HuH-7 (cell line): ENCODE data around the gene AGAP1.

Experiments
- DNase-seq: peaks from one replicate; pipeline ENCODE4 v3.0.0; 2011; ENCODE audit warnings: low spot score

The AGAP1 gene

DNA sequence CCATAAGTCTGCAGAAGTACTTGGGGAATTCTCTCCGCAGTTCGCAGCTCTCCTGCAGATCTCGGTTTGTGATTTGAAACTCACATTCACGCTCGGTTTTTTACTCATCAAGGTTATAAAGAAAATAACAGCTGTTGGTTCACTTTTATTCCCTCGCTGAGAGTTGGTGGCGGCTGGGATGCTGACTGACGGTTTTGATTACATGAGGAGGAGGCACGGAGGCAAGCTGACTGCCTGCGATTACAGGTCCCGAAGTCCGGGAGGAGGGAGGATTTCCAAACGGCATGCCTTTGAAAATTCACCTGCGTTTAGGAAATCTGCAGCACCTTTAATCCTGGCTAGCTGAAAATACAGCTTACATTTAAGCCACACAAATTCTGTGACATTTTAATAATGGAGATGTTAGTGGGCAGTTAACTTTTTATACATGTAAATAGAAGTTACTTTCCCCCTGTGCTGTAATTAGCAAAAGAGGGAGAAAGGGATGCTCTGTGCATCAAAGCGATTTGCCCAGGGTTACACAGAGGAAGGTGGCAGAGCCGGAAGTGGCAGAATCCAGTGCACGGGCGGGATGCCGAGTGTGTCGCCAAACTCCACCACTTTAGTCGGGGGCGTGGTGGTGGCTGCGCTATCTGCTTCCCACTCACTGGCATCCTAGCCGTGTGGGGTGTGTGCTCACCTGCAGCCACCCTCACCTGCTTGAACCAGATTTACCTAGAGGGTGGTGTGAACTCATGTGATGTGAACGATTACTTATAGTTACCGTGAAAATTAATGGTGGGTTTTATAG lies 14.7 kb downstream of the AGAP1 start:
- DNase-seq, result no peak

DNA sequence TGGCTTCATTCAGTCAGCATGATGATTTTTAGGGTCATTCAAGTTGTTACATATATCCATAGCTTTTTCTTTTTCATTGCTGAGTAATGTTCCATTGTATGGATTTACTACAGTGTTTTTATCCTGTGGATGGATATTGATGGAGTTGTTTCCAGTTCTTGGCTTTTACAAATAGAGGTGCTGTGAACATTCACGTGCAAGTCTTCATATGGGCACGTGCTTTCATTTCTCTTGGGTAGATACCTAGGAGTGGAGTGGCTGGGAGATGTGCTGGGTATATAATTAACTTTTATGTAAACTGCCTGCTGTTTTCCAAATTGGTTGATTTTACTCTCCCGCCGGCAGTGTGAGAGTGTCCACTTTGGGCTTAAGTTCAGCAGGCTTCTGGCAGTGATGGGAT lies 16.5 kb downstream of the AGAP1 start:
- no peak for DNase-seq

DNA sequence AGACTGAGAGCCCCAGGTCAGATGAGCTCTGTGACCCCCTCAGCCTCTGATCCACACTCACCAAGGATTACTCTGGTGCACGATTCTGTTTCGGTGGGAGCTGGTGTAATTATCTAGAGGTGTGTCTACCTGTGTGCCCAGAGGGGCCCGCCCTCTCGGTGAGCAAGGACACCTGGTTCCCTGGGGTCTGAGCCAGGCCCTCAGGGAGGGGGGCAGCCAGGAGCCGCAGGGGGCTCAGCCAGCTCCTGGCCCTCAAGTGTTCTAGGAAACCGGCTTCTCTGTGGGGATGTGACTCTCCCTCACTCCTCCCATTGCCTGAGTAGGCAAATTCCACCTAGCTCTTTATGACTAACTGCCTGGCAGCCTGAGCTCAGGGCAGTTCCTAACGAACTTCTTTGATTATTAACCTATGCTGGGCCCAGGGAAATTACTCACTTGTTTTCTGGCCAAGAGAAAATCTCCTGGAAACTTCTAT lies 17.4 kb downstream of the AGAP1 start:
- DNase-seq, result no peak

DNA sequence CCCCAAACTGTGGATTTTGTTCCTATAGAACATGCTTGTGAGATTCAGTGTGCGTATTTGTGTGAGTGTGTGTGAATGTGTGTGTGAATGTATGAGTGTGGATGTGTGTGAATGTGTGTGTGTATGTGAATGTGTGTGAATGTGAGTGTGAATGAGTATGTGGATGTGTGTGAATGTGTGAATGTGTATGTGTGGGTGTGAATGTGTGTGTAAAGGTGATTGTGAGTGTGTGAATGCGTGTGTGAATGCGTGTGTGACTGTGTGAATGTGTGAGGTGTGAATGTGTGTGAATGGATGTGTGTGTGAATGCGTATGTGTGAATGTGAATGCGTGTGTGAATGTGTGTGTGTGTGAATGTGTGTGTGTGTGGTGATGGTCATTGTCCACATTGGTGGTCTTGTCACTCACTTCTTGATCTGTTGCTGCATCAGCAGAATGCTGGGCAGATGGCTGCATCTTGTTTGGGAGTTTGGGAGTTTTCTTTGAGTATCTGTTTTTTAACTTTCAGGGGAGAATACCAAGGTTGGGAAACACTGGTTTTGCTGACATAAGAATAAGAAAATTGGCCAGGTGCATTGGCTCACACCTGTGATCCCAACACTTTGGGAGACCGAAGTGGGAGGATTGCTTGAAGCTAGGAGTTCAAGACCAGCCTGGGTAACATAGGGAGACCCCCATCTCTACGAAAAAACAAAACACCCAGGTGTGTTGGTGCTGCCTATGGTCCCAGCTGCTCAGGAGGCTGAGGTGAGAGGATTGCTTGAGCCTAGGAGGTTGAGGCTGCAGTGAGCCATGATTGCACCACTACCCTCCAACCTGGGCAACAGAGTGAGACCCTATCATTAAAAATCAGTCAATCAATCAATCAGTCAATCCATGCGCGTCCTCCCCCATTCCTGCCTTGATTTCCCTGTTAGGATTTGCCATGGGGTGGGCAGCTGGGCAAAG lies 18.2 kb downstream of the AGAP1 start:
- no peak for DNase-seq

DNA sequence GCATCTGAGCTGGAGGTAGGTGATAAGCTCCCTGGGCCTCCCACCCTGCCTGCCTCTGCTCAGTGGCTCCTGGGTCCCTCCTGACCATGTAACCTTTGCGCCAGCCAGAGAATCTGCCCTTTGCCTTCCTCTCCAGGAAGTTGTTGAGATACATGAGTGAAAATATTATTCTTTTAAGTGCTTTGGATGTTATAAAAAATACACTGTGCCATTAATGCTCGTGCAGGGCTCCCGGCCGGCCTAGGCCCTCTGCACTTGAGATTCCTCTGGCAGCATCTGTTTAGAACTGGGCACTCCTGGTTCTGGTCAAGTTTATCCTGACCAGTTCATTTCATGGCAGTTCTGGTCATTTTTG lies 18.8 kb downstream of the AGAP1 start:
- no peak for DNase-seq

DNA sequence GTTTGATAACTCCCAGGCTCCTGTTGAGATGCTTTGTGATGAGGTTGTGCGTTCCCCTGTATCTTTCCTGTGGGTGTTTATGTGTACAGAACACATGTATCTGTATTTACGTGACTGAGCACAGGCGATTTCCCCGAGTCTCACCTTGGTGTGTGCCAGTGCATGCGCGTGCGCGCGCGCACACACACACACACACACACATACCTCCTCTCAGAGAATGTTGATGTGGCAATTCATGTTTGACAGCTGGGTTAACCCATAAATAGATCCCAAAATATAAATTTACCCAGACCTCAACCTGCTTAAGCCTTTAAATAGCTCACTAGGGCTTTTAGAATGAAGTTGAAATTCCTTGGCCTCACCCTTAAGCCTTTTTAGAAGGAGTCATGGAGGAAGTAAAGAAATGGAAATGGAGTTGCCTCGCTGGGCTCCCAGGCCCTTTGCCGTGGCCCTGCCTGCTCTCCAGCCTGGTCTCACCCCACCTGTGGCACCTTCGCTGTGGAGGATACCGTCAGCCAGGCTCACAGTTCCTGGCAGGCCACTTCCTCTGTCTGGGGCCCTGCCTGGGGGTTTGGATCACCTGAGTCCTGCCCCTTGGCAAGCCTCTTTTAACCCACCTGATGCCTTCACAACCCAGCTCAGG lies 20.3 kb downstream of the AGAP1 start:
- no peak for DNase-seq

DNA sequence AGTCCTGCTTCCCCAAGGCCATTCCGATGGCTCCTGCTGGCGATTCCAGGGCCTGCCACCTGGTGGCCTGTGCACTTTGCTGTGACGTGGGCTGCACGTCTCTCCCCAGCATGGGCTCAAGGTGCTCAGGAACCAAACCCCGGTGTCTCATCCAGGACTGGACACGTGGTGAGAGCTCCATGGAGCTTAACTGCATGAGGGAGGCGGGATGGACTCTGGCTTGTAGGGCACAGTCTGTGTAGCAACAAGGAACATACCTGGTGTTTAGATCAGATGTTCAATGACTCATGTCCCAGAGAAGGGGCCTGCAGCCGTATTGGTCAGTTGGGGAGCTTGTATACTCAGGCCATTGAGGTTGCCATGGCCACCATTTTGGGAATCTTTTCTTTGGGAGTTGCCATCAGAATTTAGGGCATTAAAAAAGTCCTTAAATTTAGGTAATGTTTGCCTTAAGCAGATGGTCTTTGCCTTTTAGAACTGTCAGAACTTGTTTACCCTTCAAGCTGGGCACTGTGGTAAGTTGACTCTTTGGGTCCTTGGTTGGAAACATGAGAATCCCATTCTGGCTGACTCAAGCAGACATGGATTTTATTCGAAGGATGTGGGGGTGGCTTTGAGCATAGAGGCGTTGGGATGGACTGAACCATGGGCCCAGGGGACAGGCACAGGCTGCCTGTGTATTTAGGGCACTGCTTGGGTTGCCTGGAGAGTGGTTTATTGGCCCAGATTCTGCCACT lies 21.0 kb downstream of the AGAP1 start:
- peak; percentile 67 for DNase-seq

DNA sequence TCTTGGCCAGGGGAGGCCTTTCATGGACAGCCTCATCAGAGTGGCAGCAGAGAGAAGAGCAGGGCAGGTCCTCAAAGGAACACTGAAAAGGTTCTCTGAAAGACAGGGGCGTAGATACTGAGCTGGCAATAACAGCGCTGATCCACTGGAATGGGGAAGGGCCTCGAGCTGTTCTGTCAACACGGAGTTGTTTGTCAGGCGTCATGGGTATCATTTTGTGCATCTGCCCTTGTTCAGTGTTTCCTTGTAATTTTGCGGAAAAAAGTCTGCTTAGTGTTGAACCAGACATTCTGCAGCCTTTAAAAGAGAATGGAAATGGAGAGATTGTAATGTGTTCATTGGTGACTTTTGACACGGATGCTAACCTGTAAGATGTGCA lies 21.5 kb downstream of the AGAP1 start:
- DNase-seq, result no peak

DNA sequence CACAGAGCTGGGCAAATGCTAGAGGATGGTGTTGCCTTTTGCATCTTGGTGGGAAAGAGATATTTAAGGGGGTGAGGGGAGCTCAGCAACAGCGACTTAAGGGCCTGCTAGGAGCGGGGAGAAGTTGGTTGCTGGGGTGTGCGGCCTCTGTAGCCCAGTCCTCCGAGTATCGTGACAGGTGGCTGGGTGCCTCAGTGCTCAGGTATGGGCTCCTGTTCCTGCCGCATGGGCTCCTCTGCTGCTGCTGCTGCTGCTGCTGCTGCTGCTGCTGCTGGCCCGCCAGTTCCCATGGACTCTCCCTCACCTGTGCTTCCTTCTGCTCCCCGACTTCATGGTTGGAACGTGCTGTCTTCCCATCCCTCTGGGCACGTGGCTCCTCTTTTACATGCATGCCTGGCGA lies 22.0 kb downstream of the AGAP1 start:
- no peak for DNase-seq

DNA sequence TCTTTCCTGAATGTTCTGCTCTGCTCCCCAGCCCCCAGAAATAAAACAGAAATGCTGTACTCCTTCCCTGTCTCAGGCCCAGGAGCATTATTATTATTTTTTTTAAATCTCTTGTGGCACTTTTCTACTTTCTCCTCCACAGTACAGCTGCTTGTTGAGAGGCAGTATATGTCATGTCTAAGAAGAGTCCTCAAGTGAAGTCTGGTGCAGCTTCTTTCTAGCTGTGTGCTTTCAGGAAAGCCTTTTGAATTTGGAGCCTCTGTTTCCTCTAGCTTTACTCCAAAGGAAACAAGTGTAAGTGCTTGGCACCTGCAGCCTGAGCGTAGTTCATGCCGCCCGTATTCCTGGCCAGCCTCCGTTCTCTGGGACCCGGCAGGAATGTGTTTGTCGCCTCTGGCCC lies 22.4 kb downstream of the AGAP1 start:
- no peak for DNase-seq

DNA sequence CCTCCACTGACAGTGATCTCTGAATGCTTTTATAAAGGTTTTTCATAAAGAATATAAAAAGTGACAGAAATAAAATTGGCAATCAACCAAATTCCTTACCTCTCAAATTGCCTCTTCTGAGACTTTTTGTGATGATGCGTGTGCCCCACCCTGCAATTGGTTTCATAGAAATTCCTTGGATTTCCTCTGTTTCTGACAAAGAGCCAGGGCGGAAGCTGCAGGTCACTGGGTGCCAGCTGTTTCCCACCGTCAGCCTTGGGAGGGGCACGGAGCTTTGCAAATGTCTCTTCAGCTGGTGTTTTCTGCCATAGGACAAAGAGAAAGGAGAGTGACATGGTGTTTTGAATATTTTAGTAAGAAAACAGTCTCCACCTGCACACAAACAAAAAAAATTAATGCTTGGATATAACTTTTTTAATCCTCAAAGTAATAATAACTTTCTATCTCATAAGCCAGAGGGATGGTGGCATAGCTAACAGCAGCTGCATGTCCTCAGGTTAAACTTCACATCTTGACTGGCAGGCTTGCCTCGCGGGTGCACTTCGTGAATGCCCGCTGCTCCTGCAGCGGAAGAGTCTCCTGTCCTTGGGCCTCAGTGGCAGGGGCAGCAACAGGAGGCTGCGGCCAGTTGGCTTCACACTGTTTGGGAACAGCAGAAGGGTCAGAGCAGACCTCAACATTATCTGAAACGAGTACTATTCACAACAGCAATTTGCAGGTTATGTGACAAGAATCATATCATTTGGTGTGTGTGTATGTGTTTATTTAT lies 24.7 kb downstream of the AGAP1 start:
- DNase-seq, result no peak

DNA sequence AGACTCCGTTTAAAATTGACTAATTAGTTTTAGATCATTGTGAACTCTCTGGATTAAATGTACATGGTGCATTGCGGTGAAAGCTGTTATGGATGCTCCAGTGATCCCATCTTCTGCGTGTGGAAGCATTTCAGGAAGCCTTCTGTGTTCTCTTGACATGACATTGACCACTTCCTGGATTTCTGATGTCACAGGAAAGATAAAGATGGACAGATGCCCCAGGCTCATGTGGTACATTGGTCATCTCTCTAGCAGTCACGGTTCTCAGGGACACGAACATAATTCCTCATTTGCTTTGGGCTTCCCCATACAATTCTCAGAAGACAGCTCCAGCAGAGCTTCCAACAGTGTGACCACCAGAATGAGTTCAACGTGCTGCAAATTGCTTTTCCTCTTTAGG lies 26.9 kb downstream of the AGAP1 start:
- no peak for DNase-seq

DNA sequence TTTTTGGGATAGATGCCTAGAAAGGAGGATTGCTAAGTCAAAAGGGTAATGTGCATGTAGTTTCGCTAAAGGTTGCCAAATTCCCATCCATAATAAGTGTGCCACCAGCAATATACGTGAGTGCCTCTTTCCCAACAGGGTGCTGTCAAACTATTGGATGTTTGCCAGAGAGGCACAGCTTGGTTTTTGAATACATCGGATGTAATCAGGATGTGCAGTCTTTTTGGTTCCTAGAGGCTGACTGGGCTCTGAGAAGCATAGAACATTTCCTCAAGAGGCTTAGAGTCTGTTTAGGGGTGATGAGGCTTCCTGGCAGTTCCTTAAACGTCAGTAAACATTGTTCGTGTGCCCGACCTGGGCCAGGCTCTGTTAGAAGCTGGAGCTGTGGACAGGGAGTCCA lies 28.0 kb downstream of the AGAP1 start:
- no peak for DNase-seq

DNA sequence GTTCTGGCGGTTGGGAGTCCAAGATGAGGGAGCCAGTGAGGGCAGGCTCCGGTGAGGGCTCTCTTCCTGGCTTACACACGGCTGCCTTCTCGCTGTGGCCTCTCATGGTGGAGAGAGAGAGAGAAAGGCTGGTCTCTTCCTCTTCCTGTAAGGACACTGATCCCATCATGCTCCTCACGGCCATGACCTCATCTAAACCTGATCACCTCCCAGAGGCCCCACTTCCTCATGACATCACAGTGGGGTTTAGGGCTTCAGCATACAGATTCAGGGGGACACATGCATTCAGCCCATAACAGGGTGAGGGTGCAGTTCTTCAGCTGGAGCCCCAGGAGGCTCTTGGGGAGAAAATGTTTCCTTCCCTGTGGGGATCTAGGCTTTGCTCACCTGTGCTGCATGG lies 29.2 kb downstream of the AGAP1 start:
- DNase-seq, result no peak

DNA sequence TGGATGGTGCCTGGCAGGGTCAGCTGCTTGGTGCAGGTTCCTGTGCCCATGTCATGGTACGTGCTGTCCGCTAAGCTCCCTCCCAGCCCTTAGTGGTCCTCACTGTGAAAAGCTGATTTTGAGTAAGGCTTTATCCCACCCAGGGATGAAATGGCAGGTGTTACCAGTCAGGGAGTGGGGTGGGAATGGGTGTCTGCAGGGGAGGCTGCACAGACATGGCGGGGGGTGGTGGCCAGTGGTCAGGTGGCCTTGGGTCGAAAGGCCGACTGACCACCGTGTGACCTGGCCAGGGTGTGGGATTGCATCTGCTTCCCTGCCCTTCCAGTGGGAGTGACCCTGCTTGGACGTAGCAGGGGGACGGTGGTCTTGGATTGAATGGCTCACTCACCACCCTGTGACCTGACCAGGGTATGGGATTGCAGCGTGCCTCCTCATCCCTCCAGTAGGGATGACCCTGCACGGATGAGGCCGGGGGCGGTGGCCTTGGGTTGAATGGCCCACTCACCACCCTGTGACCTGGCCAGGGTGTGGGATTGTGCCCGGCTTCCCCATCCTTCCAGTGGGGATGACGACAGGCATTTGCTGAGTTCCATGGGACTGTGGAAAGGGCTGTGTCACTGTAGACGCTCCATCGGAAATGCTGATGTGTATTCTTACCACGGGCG lies 29.8 kb downstream of the AGAP1 start:
- no peak for DNase-seq

DNA sequence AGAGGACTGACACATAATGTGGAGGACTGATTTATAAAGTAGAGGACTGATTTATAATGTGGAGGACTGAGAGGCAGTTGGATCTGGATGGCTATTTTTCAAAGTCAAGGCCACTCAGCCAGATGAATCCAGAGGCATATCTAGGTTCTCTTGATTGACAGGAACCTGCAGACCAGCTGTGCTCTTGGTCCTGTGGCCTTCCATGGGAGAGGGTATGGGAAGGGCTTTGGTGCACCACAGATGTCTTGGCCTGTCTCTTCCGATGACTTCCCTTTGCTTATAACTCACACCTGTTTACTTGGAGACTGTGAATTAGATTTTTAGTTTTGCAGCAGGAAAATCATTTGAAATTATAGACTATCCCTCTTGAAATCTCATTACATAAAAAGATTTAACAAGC lies 32.3 kb downstream of the AGAP1 start:
- no peak for DNase-seq

DNA sequence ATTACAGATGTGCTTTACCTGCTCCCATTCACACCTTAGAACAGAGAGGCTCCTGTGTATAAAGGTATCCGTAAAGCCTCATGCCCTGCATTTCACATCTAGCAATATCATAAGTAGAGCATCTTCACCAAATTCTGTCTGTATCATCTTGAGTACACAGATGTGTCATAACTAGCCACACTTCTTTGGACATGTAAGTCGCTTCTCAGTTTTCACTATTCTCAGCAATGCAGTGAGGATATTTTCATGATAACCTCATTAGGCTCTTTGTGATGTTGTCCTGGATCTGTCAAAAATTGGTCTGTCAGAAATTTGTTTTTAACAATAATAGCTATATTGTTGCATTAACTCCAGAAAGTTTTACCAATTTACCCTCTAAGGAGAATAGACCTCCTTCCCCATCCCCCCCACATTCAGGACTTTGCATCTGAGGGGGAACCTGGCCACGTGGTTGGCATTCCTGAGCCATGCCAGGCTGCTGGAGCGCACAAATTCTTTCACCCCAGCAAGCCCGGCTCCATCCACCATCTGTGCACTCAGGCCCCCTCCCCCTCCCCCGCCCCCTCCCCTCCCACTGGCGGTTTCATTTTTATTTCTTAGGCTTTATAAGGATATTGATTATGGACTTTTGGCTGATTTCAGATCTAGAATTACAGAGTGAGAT lies 34.1 kb downstream of the AGAP1 start:
- no peak for DNase-seq

DNA sequence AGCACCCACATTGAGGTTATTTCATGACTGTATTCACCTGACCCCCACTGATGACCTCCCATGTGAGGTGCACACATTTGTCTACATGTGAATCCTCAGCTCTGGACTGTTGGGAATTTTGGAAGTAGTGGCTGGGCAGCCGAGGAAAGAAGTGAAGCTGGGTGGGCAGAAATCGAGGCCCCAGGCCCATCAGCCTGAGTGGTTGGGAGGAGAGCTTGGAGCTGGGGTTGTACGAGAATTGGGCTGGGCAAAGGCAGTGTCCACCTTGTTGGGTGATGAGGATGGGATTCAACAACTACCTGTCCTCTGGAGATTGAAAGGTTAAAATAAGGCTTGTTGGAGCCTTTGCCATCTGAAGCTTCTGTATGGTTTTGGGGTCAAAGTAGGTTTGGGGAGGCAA lies 35.8 kb downstream of the AGAP1 start:
- no peak for DNase-seq

DNA sequence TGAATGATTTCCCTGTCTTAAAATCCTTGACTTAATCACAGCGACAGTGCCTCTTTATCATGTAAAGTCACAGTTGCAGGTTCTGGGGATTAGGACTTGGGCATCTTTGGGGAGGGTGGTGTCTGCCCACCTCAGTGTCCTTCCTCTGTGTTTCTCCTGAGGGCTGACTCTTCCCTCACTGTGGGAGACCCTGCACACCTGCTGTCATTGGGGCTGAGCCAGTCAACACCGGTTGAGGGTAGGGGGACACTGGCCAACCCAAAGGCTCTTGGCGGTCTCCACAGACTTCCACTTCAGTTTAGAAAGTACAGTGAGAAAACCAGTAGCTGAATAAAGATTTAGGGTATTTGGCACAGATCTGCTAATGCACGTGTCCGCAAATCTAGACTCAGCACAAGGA lies 36.9 kb downstream of the AGAP1 start:
- no peak for DNase-seq

DNA sequence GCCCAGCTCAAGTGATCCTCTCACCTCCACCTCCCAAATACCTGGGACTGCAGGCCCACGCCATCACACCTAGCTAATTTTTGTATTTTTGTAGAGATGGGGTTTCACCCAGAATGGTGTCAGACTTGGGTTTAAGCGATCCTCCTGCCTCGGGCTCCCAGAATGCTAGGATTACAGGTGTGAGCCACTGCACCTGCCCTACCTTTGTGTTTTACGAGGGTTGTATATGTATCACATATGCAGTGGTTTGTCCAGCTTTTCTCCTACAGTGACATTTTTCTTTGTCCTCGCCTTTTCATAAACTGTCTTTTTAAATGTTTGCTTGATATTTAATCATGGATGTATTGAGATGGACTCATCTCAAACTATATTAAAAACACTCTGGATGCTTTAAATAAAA lies 38.5 kb downstream of the AGAP1 start:
- DNase-seq, result no peak
